GM12878 (cell line): ENCODE results near the gene ACSF2. TPM values are rescaled to one million over a fixed set of nuclear protein-coding genes. Genes with fewer than 3 reads are reported as not detected.

ENCODE experiments used
- ATF2 ChIP-seq: IDR thresholded peaks from 2 replicates; pipeline ENCODE4 v1.6.1; 2012; ENCODE audit warnings: low read length, inconsistent platforms
- BACH1 ChIP-seq: fragments of 450-650 bp; IDR thresholded peaks from 2 replicates; pipeline ENCODE4 v1.6.1; 2017; ENCODE audit warnings: mild to moderate bottlenecking, borderline replicate concordance
- BCLAF1 ChIP-seq: fragments of 450-650 bp; IDR thresholded peaks from 2 replicates; pipeline ENCODE4 v1.6.1; 2017; ENCODE audit warnings: antibody characterized with exemption, mild to moderate bottlenecking, moderate library complexity
- CTCF ChIP-seq, 3 experiments: IDR thresholded peaks in 2 of 3; conservative IDR thresholded peaks in 1 of 3; 2 replicates each; pipeline ENCODE4 v1.5.1; 2011; ENCODE audit warnings: low read depth in 3 of 3, low read length in 3 of 3, mild to moderate bottlenecking in 3 of 3, control low read depth in 2 of 3, moderate library complexity in 2 of 3, inconsistent platforms in 1 of 3, mixed read lengths in 1 of 3; ENCODE audit not compliant: control insufficient read depth in 2 of 3, insufficient read depth in 1 of 3; ENCODE audit errors: extremely low read depth in 1 of 3
- EED ChIP-seq: sonication (generic); IDR thresholded peaks from 2 replicates; pipeline ENCODE4 v1.6.1; 2016; ENCODE audit warnings: antibody characterized with exemption, low read depth
- EGR1 ChIP-seq, 2 experiments: IDR thresholded peaks; 1 replicate in 1 of 2; 2 replicates in 1 of 2; pipeline ENCODE4 v1.6.1; 2011 to 2012; ENCODE audit warnings: low read depth in 2 of 2, low read length in 2 of 2, borderline replicate concordance in 1 of 2, mild to moderate bottlenecking in 1 of 2, moderate library complexity in 1 of 2
- FOXK2 ChIP-seq: fragments of 450-650 bp; IDR thresholded peaks from 2 replicates; pipeline ENCODE4 v1.6.1; 2017; ENCODE audit warnings: mild to moderate bottlenecking, moderate library complexity
- GABPA ChIP-seq: IDR thresholded peaks from 2 replicates; pipeline ENCODE4 v1.6.1; 2014; ENCODE audit warnings: antibody characterized with exemption, low read depth, mild to moderate bottlenecking, inconsistent platforms
- GATAD2B ChIP-seq: fragments of 450-650 bp; conservative IDR thresholded peaks from 2 replicates; pipeline ENCODE4 v1.6.1; 2017; ENCODE audit warnings: low read depth, mild to moderate bottlenecking, moderate library complexity
- HDAC6 ChIP-seq: fragments of 200-600 bp; sonication (generic); IDR thresholded peaks from one replicate; pipeline ENCODE4 v1.8.0; 2017; ENCODE audit warnings: antibody characterized with exemption; ENCODE audit not compliant: unreplicated experiment
- KAT2A ChIP-seq: conservative IDR thresholded peaks from 2 replicates; pipeline ENCODE4 v1.6.1; 2011; ENCODE audit warnings: low read depth, low read length; ENCODE audit not compliant: control insufficient read depth
- LARP7 ChIP-seq: fragments of 450-650 bp; IDR thresholded peaks from 2 replicates; pipeline ENCODE4 v1.6.1; 2017; ENCODE audit warnings: mild to moderate bottlenecking
- MTA3 ChIP-seq: IDR thresholded peaks from 2 replicates; pipeline ENCODE4 v1.6.1; 2012; ENCODE audit warnings: low read length, inconsistent platforms, borderline replicate concordance
- MYC ChIP-seq: IDR thresholded peaks from 2 replicates; pipeline ENCODE4 v1.6.1; 2011; ENCODE audit warnings: mild to moderate bottlenecking, low read length, moderate library complexity, inconsistent platforms; ENCODE audit not compliant: insufficient read depth, insufficient replicate concordance, insufficient read length, severe bottlenecking
- NBN ChIP-seq: fragments of 450-650 bp; IDR thresholded peaks from 2 replicates; pipeline ENCODE4 v1.6.1; 2016
- NR2C1 ChIP-seq: fragments of 450-650 bp; IDR thresholded peaks from 2 replicates; pipeline ENCODE4 v1.6.1; 2017; ENCODE audit warnings: antibody characterized with exemption, mild to moderate bottlenecking, moderate library complexity
- PBX3 ChIP-seq: IDR thresholded peaks from 2 replicates; pipeline ENCODE4 v1.6.1; 2011; ENCODE audit warnings: mild to moderate bottlenecking, low read depth, low read length, moderate library complexity; ENCODE audit not compliant: insufficient replicate concordance
- RAD51 ChIP-seq: fragments of 450-650 bp; IDR thresholded peaks from 2 replicates; pipeline ENCODE4 v1.6.1; 2016; ENCODE audit warnings: moderate library complexity, mild to moderate bottlenecking, inconsistent platforms
- RELA ChIP-seq: fragments of 450-650 bp; IDR thresholded peaks from 2 replicates; pipeline ENCODE4 v1.8.0; 2014; ENCODE audit warnings: borderline replicate concordance; ENCODE audit not compliant: partially characterized antibody
- SMAD5 ChIP-seq: IDR thresholded peaks from 2 replicates; pipeline ENCODE4 v1.6.1; 2016; ENCODE audit warnings: antibody characterized with exemption, low read depth
- SMC3 ChIP-seq: IDR thresholded peaks from 2 replicates; pipeline ENCODE4 v1.6.1; 2011; ENCODE audit warnings: low read length, improper control_type of control experiment, borderline replicate concordance
- STAT1 ChIP-seq: fragments of 450-650 bp; conservative IDR thresholded peaks from 2 replicates; pipeline ENCODE4 v1.6.1; 2014; ENCODE audit warnings: antibody characterized with exemption, mild to moderate bottlenecking
- SUPT20H ChIP-seq: IDR thresholded peaks from 2 replicates; pipeline ENCODE4 v1.6.1; 2011; ENCODE audit warnings: low read depth, mild to moderate bottlenecking, low read length, moderate library complexity, borderline replicate concordance; ENCODE audit not compliant: control insufficient read depth
- TARDBP ChIP-seq: IDR thresholded peaks from 2 replicates; pipeline ENCODE4 v1.6.1; 2016; ENCODE audit warnings: borderline replicate concordance
- TBL1XR1 ChIP-seq: IDR thresholded peaks from 2 replicates; pipeline ENCODE4 v1.6.1; 2012; ENCODE audit warnings: low read depth, low read length, improper control_type of control experiment
- TCF12 ChIP-seq: IDR thresholded peaks from 2 replicates; pipeline ENCODE4 v1.6.1; 2011; ENCODE audit warnings: low read depth, mild to moderate bottlenecking, low read length
- YY1 ChIP-seq: IDR thresholded peaks from 2 replicates; pipeline ENCODE4 v1.6.1; 2011; ENCODE audit warnings: low read depth, mild to moderate bottlenecking, low read length
- polyA plus RNA-seq, 11 experiments: library from polyadenylated mRNA; depleted of rRNA in 4 of 11; unstranded in 6 of 11; stranded (reverse) in 5 of 11; fragments of >200 nt; fragmentation: Nextera tagmentation in 4 of 11; fragmentation: Illumina TruSeq in 1 of 11; extraction: Ambion mirVana in 4 of 11; extraction: Trizol in 1 of 11; gene quantifications; 1 replicate in 1 of 11; 2 replicates in 10 of 11; pipeline versions ENCODE4 v1.2.1 to v1.2.3, GENCODE V29; 2011 to 2016; ENCODE audit warnings: inconsistent platforms in 2 of 11, missing spikeins in 2 of 11, low read depth in 1 of 11
- total RNA-seq, 4 experiments: library from RNA; depleted of rRNA in 3 of 4; stranded (reverse); fragments of >200 nt in 3 of 4; fragmentation: Illumina TruSeq in 1 of 4; extraction: Trizol in 1 of 4; gene quantifications; 2 replicates each; pipeline versions ENCODE4 v1.2.1 to v1.2.3, GENCODE V29; 2013 to 2021

The ACSF2 gene
- total and polyA plus RNA-seq, 10 of the 15 experiments (the other 5 are each of a cell fraction or from before 2014, with no cell fraction given): 7.1 to 32.8 (median 16.8) TPM

GRCh38 chr17:50482516-50482915 lies 56.5 kb downstream of the ACSF2 start (continued):
- TF ChIP-seq PBX3 (no peak), RELA (no peak), MTA3 (no peak), SUPT20H (no peak), FOXK2 (no peak), EED (no peak), TBL1XR1 (no peak), EGR1 (IDR thresholded peaks at IDR 0.05; ENCODE audit: borderline replicate concordance in 1 of 2, low read depth in 2 of 2, low read length in 2 of 2) (no peak), KAT2A (no peak), TARDBP (no peak), GABPA (no peak), TCF12 (no peak), GATAD2B (no peak), BCLAF1 (no peak), NR2C1 (no peak), RAD51 (no peak), SMC3 (peak; percentile 81), LARP7 (no peak), MYC (no peak), YY1 (peak; percentile 58; the same call in 1 of the 2 replicates), NBN (no peak), SMAD5 (no peak), HDAC6 (no peak), BACH1 (peak; percentile 73; the same call in 1 of the 2 replicates), CTCF (IDR thresholded peaks at IDR 0.05 in 2 of 3, conservative IDR thresholded peaks at IDR 0.05 in 1 of 3; ENCODE audit: control insufficient read depth in 2 of 3, extremely low read depth in 1 of 3, insufficient read depth in 1 of 3, low read depth in 3 of 3, low read length in 3 of 3) (peak; percentile 92 to 98 (median 92); a peak in 5 of 6 replicates), STAT1 (no peak), ATF2 (no peak)
